HL-60/S4 (cell line): ENCODE data around the gene GRID1.

Experiments
- in situ Hi-C: fragments of 300-500 bp; cut with MboI; formaldehyde crosslinking; loops from 2 replicates; pipeline ENCODE4 v1.14.3; 2022; ENCODE audit warnings: low sequenced_read_pairs

The GRID1 gene

DNA sequence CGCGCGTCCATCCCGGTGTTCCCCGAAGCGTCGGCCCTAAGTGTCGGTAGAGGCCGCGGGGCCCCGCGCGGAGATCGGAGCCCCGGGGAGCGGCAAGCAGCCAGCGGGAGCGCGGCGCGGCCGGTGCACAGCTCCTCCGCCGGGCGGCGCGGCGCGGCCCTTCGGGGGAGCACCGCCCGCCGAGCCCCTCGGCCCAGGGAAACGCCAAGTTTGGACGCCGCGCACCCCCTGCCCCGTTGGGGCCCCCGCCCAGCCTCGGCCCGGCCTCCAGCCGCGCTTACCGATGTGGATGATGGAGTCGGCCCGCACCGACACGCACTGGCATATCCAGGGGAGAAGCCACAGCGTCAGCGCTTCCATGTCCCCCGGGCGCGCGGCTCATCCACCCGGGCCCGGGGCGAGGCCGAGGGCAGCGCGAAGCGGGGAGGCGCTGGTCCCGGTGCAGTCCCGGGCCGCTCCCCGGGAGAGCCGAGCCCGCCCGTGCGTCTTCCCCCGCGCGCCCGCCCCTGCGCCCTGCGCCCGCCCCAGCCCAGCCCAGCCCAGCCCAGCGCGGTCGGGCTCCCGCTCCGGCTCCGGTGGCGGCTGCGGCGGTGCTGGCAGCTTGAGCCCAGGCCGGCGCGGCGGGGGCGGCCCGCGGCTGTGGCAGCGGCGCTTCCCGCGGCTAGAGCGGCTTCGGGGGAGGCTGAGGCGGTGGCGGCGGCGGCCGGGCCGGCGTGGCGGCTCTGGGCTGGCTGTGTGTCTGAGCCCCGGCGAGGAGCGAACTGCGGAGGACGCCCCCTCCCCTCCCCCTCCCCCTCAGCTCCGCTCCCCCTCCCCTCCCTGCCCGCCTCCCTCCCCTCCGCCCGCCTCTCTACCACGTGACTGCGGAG is at the start of gene GRID1:
TSS of gene GRID1 (minus strand) at position 763 of the 869 bp plus-strand sequence.
- in situ Hi-C loops, result no loop called here

DNA sequence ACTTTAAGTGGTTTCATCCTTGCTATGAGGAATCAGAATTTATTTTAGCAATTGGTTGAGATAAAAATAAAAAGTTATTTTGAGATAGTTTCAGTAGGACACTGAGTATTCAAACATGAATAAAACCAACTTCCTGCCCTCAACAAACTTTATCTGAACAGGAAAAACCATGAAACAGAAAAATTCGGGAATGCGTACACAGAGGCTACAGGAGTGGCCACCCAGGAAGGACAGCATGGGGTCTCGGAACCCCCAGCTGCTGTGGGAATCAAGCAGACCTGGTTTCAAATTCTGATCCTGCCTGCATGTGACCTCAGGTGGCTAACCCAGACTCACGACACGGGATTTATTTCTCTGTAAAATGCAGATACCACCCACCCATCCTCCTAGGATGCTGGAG is 49.0 kb upstream of the GRID1 start:
- in situ Hi-C loops, result no loop called here

DNA sequence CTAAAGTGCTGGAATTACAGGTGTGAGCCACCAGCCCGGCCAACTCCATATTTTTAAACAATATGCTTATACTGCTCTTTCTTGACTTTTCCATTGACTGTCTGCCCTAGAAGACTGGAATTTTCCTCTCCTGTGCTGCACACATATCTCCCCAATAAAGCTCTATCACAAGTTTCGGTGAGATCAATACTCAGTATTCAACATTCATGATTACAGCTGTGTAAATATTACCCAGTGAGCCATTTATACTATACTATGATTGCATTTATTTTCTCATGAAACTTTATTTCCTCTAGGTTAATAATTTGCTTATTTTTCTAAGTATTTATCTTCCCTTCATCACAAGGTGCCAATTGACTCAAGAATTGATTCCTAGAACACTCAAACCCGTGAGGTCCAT is 48.5 kb upstream of the GRID1 start:
- in situ Hi-C loops, result no loop called here

DNA sequence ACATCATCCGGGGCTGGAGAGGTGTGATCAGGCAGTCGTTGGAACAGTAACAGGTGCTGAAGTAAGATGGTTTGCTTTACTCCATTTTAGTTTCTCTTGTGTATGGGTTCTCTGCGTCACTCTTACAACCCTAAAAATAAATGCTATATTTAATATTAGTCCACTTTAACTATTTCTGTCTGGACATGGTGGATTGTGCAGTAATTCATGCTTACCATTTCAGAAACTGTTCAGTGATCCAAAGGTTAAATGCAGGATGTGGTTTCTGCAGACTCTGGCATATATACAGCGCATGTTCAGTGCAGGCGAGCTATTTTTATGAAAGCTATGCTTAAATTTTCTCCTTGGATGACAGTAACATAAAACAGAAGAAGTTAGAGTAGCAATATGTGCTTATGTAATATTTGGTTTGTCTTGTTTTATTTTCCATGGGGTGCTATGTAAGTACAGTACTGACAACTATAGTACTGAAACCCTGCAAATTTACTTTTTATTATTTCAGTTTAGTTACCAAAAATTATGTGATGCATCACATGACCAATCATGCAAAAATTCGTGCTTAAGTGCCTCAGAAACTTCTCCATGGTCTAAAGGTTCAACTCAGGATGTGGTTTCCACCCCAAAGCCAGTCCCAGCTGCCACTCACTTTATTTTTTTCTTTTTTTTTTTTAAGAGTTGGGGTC is 46.6 kb upstream of the GRID1 start:
- in situ Hi-C loops, result no loop called here

DNA sequence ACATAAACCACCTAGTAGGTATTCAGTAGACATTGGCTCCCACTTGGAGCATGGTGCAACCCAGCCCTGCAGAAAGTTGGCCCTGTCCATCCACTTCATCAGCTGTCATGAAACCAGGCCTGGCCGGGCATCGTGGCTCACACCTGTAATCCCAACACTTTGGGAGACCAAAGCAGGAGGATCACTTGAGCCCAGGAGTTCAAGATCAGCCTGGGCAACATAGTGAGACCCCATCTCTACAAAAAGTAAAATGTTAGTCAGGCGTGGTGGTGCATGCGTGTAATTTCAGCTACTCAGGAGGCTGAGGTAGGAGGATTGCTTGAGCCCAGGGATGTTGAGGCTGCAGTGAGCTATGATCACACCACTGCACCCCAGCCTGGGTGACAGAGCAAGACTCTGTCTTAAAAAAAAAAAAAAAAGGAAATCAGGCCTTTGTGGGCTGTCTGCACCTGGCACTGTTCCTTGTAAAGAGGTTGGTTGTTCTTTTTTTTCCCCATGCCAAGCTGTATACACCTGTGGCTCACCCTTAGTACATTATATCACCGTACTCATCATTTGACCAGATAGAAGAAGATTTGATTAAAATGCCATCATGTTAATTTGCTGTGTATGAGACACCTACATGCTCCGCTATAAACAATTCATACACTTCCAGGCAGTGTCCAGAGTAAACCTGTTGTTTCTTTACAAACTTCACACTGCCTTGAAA is 45.4 kb upstream of the GRID1 start:
- in situ Hi-C loops, result no loop called here

DNA sequence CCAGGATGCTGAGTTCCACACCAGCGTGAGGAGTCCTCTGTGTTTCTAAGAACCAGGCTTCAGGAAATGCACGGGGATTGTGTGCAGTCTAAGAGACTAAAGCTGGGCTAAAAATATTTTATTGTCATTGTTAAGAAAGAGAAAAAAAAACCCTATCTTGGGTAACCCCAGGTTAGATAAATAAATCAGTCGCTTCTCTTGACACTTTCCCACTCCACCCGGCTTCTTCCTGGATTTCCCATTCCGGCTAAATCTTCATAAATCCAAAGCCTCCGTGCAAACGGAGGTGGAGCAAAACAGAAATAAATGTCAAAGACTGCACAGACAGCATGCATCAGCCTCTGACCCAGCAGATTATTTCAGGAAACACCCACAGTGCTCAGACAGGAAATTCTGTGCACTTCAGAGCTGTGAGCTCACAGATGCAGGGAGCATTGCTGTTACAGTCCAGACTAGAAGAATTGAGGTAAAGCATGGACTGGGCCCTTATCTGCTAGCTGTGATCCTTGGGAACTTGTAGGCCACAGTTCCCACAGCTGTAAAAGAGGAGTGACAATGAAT is 44.8 kb upstream of the GRID1 start:
- in situ Hi-C loops, result no loop called here

DNA sequence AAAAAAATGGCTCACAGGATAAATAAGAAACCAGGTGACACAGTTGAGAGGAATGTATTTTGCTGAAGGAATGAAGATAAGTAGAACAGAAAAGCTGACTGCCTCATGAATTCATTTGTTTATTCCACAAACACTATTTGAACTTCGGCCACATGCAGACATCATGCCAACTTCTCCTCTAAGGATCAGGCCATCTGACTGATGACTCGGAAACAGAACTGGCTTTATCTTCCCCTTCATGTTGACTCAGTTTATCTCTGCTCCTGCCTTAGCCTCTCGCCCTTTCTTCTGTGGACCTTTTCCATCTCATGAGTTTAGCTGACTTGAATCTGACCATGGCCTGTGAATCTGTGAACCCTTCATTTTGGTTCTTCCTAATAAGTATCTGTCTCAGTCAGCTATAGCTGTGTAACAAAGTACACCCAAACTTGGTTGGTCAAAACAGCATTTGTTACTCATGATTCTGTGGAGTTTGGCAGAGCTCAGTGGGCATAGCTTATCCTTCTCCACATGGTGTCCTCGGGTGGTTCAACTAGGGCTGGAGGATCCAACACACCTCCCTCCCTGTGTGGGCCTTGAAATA is 44.0 kb upstream of the GRID1 start:
- in situ Hi-C loops, result no loop called here

DNA sequence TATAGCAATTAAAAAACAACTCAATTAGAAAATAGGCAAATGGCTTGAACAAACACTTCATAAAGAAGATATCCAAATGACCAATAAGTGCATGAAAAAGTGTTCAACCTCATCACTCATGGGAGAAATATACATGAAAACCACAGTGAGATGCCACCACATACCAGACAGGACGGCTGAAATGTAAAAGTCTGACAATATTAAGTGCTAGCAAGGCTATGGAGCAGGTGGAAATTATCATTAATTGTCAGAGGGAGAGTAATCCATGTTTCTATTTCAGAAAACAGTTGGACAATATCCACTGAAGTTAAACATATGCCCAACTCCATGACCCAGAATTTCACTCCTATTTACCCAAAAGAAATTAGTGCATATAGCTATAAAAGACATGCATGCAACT is 42.6 kb upstream of the GRID1 start:
- in situ Hi-C loops, result no loop called here

DNA sequence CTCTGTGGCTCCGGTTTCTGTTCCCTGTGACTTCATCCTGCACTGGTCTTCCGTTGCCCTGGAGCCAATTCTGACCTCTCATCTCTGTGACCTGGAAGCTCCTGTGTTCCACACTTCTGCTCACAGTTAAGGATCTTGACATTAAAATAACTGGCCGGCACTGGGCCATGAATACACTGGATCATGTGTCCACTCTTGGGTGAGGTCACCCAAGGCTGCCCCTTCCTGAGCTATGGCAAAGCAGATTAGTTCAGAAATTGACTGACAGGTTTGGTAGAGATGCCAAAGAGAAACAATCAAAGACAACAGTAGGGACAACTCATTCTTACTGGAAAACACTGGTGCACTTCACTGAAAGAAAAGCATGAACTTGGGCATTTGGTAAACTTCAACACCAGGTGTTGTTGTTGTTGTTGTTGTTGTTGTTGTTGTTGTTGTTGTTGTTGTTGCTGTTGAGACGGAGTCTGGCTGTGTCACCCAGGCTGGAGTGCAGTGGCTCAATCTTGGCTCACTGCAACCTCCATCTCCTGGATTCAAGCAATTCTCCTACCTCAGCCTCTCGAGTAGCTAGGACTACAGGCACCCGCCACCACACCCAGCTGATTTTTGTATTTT is 36.7 kb upstream of the GRID1 start:
- in situ Hi-C loops, result no loop called here

DNA sequence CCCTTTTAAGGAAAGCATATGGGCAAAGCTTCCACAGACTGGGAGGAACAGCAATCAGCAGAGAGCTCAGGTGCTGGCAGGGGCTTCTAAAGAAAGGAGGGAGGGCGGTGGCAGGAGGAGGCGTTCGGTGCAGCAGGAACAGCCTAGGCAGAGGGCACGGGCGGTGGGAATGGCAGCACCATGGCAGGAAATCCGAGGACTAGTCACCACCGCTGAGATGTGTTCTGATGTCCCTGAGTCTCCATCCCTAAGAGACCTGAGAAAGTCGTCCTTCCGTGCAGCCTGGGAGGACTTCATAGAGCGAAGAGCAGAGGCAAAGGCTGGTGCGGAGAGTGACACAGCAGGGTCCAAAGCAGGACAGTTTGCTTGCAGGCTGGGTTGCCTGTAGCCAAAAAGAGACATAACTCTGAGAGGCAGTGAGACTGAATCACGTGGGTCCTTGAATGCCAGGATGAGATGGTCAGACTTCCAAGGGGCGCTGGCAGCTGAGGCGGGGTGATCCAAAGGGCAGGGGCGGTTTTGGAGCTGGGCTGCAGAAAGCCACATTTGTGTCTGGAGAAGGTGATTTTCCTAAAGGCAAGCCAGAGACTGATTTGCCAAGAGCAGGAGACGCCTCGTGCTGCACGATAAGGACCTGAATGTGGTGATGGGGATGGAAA is 35.8 kb upstream of the GRID1 start:
- in situ Hi-C loops, result no loop called here

DNA sequence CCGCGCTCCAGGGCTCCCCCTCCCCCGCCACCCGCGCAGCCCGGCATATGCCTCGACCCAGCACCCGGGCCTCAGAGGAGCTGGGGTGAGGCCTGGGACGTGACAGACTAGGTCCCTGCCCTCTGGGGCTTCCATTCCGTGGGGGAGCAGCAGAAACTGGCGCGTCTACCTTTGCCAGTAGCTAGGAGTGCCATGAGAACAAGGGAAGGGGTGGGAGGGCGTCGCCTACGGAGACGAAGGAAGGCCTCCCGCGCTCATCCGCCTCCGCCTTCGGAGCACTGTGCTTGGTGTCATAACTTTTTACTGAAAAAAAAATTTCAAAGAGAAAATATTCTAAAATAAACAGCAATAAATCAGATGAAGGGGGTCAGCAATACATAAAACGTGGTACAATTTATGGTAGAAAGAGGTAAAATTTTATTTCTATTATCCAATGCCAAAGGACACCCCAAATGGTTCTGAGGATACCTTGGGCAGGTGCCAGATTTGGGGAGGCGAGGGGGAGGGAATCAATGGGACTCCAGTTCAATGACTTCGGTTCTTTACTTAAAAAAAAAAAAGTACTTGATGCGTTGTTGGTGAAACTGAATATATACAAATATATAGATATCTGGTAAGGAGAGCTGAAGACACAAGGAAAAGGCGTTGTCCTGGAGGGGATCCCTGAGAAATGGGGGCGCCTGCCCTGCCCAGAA is 35.1 kb upstream of the GRID1 start:
- in situ Hi-C loops, result no loop called here

DNA sequence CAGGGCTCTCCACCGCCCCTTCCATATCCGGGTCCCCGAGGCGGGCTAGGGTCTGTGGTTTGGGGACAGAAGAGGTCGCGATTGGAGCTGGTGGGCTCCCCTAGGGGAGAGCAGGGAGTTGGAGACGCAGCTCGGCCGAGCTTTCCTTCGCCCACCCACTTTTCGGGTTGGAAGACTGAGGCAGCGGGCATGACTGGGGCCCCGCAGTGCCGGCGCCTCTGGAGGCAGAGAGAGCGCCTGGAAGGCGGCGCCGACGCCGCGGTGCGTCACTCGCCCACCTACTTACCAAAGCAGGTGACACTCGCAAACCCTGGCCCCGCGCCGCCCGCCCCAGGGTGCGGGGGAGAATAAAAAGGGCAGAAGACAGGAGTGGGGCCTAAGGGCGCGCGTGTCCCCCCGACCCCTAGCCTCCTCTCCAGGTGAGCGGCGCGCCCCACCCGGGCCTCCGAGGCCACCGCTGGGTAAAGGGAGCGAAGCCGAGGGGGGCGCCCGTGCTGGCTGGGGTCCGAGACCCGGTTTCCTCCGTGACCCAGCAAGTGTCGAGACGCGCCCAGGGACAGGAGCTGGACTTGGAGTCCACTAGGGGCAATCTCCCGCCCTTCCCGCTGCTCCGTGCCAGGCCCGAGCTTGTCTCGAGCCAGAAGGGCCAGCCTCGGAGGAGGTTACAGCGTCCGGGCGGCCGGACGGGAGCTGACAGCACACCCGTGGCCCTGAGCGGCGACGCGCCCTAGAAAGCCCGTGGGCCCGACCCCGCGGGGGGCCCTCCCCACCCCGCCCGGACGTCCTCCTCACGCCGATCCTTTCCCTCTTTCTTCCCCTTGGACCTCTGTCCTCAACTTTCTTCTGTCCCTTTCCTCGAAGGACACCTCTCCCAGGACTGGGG is 34.4 kb upstream of the GRID1 start:
- in situ Hi-C loops, result no loop called here

DNA sequence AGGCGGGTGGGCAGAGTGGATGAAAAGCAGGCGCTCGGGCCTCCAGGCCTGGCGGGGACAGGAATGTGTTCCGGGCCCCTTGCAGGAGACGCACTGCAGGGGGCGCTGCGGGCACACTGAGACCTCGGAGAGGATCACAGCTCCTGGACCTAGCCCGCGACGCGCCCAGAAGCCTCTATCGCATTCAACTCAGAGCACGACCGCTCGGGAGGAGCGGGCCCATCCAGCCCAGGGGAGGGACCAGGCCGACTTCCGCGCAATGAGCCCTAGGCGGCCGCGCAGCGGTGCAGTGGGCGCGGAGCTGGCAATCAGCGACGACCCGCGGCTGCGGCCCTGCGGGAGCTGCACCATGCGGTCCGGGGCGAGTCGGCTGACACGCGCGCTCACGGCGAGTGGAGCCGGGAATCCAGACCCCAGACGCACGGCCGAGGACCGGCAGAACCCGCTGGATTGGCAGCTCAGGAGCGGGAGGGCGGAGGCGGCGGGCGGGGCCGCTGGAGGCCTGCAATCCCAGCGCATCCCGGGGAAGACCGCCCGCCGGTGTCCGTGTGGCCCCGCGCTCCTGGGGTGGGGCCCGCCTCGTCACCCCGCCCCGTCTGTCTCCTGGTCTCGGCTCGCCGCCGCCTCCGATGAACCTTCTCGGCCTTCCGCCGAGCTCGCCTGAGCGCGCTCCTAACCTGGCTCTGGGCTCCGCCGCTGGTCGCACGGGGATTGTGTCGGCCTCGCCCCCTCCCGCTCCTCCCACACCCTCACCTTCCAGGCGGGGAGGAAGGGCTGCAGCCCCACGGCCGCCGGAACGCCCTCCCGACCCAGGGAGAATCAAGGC is 33.5 kb upstream of the GRID1 start:
- in situ Hi-C loops, result loop anchor here (10.0 kb wide), 1 partner anchor 185 kb away; no protein-coding TSS in a partner anchor

DNA sequence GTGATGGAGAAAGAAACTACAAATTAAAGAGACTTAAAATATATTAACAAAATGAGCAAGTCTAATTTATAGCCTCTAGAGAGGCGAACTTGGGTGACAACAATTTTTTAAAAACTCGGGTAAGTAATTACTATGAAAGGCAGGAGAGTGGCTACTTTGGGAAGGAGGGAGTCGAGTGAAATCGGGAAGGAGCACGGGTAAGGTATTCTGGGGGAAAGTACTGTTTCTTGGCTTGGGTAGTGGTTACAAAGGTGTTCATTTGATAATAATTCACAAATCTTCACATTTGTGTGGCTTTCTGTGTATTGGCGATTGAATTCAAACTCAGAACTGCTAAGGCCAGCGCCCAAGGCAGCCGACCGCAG is 32.9 kb upstream of the GRID1 start:
- in situ Hi-C loops, result loop anchor here (10.0 kb wide), 1 partner anchor 185 kb away; no protein-coding TSS in a partner anchor

DNA sequence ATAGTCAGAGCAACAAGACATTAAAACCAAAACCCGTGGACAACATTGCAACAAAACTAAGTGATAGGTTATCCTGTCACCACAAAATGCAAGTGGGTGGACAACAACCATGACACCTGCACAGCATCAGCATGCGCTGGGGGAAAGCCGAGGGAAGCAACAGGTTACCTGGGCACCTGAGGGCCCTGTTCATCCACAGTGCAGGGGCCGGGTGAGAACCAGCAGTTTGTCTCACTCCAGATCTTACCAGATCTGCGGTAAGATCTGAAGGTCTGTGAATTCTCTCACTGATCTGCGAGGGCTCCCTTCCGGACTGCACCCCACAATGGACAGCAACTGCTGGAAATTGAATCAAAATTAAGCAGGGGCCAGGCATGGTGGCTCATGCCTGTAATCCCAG is 30.5 kb upstream of the GRID1 start:
- in situ Hi-C loops, result loop anchor here (10.0 kb wide), 1 partner anchor 188 kb away; no protein-coding TSS in a partner anchor

DNA sequence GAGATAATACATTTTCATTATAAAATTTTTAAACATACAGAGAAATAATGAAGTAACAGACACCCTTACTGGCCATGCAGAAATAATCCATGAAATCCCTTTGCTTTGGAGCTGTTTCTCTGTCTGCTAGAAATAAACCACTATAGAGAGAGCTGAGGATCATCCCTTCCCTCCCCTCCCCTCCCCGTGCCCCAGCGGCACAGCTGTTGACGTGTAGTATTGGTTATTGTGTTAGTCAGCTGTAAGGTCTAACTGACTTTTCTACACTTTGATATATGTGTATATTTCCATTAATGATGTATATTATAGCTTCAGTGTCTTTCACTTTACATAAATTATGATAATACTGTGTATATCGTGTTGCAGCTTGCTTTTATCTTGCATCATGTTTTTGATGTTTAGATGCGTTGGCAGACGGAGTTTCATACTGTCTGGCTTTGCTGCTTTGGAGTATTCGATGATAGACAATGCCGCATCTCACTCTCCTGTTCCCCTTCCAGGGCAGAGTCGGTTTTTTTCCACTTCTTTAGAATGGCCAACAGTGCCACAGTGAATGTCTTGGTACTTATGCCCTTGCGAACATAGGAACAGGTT is 27.4 kb upstream of the GRID1 start:
- in situ Hi-C loops, result loop anchor here (10.0 kb wide), 1 partner anchor 191 kb away; no protein-coding TSS in a partner anchor

DNA sequence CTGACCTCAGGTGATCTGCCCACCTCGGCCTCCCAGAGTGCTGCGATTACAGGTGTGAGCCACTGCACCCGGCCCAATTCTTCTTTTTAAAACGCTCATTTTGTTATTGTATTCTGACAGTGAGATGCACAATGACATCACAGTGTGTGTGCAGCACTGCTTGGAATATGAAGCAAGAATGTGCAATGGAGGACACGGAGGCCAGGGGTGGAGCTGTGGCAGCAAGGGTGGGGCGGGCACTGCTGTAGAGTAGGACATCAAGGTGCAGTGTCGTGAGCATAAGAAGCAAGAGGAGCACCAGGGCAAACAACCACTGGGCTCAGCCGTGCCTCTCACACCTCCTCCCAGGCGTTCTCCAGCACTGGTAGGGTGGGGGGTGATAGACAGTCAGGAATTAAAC is 26.8 kb upstream of the GRID1 start:
- in situ Hi-C loops, result loop anchor here (10.0 kb wide), 1 partner anchor 191 kb away; no protein-coding TSS in a partner anchor
